Measurements from ENCODE around the gene SAMD4A. TPM values are rescaled to one million over a fixed set of nuclear protein-coding genes. Genes with fewer than 3 reads are reported as not detected.
A peak's percentile ranks its signal among the peaks of the same experiment; 100 is the strongest.

SAMD4A gene
- total RNA-seq, 1 experiment from 2014 or later, result 26.5 TPM

DNA sequence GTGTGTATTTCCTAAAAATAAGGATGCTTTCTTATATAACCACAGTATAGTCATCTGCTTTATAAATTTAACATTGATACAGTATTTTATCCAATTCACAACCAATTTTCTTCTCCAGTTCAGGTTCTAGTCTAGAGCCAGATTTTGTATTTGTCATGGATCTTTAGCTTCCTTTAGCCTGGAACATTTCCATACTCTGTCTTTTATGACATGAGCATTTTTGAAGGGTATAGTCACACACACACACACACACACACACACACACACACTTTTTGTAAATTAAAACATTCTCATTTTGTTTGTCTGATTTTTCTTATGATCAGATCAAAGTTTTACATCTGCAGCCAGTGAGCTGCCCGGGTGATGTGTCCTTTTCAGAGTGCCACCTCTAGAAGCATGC is 31.8 kb upstream of the SAMD4A start:
- CTCF ChIA-PET, result interaction anchor here (0.6 kb wide), 2 partner anchors 356 to 388 kb away, joined by 3 to 4 read pairs; no protein-coding TSS in a partner anchor
- BruUV-seq (replicated peaks), result no TSS peak
- TF ChIP-seq, protein P1, sequence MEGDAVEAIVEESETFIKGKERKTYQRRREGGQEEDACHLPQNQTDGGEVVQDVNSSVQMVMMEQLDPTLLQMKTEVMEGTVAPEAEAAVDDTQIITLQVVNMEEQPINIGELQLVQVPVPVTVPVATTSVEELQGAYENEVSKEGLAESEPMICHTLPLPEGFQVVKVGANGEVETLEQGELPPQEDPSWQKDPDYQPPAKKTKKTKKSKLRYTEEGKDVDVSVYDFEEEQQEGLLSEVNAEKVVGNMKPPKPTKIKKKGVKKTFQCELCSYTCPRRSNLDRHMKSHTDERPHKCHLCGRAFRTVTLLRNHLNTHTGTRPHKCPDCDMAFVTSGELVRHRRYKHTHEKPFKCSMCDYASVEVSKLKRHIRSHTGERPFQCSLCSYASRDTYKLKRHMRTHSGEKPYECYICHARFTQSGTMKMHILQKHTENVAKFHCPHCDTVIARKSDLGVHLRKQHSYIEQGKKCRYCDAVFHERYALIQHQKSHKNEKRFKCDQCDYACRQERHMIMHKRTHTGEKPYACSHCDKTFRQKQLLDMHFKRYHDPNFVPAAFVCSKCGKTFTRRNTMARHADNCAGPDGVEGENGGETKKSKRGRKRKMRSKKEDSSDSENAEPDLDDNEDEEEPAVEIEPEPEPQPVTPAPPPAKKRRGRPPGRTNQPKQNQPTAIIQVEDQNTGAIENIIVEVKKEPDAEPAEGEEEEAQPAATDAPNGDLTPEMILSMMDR (conservative IDR thresholded peaks at IDR 0.05; ENCODE audit: low read depth, low read length), result no peak
- TF ChIP-seq EZH2 (IDR thresholded peaks at IDR 0.05; ENCODE audit: borderline replicate concordance, low read depth, low read length, poor library complexity, severe bottlenecking), result no peak

DNA sequence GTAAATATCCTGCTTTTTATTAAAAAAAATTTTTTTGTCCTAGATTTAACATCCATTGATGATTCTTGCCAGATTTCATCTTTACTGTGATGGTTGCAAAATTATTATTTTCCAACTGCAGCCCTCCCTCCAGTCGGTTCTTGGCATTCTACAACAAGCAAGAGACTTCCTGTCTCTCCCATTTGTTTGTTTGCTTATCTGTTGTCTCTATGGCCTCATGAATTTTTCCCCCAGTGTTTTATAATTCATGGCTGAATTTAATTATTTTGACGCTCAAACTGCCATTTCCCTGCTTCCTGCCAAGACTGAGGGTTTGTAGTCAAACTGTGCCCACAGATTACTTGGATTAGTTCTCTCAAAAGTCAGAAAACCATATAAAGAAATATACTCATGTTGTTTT is 31.3 kb upstream of the SAMD4A start:
- intact Hi-C loops (cut with micrococcal nuclease; ENCODE audit: unreplicated experiment), result no loop called here
- no TSS peak for BruUV-seq (replicated peaks)
- no peak overlapping the region for H3K4me3 ChIP-seq (ENCODE audit: low read depth, low read length, poor library complexity, severe bottlenecking)
- H3K27ac ChIP-seq (ENCODE audit: low read depth, low read length, poor library complexity, severe bottlenecking), result no peak overlapping the region
- H3K4me1 ChIP-seq (ENCODE audit: insufficient read depth, low read length, poor library complexity, severe bottlenecking), result peaks cover 7% of the 10 kb centered on the region
- TF ChIP-seq, protein P1 (conservative IDR thresholded peaks at IDR 0.05; ENCODE audit: low read depth, low read length), result no peak
- TF ChIP-seq EZH2 (IDR thresholded peaks at IDR 0.05; ENCODE audit: borderline replicate concordance, low read depth, low read length, poor library complexity, severe bottlenecking), result no peak
- no peaks in the 10 kb centered on the region for H3K36me3 ChIP-seq (ENCODE audit: insufficient read depth, low read length, poor library complexity, severe bottlenecking)
- POLR2A ChIA-PET (ENCODE audit: low non-redundant PET), result no interaction called here
- DNase-seq (ENCODE audit: low spot score), result peak; percentile 25
- no peaks in the 10 kb centered on the region for H3K9me3 ChIP-seq (ENCODE audit: low read depth, low read length, poor library complexity, severe bottlenecking)
- H3K27me3 ChIP-seq (replicated peaks; ENCODE audit: insufficient read depth, low read depth, low read length, poor library complexity), result no peaks in the 10 kb centered on the region
- CTCF ChIA-PET, result interaction anchor here (0.6 kb wide), 1 partner anchor 388 kb away, joined by 4 read pairs; no protein-coding TSS in a partner anchor

More for the DNA sequence above, 31.8 kb upstream of the SAMD4A start:
- Histone ChIP-seq H3K27ac (ENCODE audit: low read depth, low read length, poor library complexity, severe bottlenecking) (no peak overlapping the region), H3K4me1 (ENCODE audit: insufficient read depth, low read length, poor library complexity, severe bottlenecking) (peaks cover 7% of the 10 kb centered on the region), H3K36me3 (ENCODE audit: insufficient read depth, low read length, poor library complexity, severe bottlenecking) (no peaks in the 10 kb centered on the region), H3K4me3 (ENCODE audit: low read depth, low read length, poor library complexity, severe bottlenecking) (no peak overlapping the region), H3K27me3 (replicated peaks; ENCODE audit: insufficient read depth, low read depth, low read length, poor library complexity) (no peaks in the 10 kb centered on the region), H3K9me3 (ENCODE audit: low read depth, low read length, poor library complexity, severe bottlenecking) (no peaks in the 10 kb centered on the region)
- no peak for DNase-seq (ENCODE audit: low spot score)
- intact Hi-C loops (cut with micrococcal nuclease; ENCODE audit: unreplicated experiment), result no loop called here
- POLR2A ChIA-PET (ENCODE audit: low non-redundant PET), result no interaction called here

DNA sequence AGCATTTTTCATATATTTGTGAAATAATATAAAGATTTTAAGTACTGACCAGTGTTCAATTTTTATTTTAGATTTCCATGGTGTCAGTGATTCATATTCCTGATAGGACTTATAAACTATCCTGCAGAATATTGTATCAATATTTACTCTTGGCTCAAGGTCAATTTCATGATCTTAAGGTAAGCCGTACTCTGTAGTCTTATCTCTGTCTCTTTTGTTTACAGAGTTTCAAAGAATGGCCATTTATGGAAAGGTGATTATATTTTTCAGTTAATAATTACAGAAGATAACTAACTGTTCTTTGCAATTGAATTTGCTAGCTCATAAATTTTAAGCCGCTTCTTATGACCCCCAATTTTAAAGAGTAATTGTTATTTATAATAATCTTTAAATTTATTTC is 29.3 kb upstream of the SAMD4A start:
- ChIA-PET POLR2A (ENCODE audit: low non-redundant PET) (interaction anchor here (0.6 kb wide), 1 partner anchor 28 kb away, joined by 3 read pairs; the partner anchor contains the start of gene CGRRF1), CTCF (no interaction called here)
- BruUV-seq (replicated peaks), result no TSS peak
- TF ChIP-seq, protein P1 (conservative IDR thresholded peaks at IDR 0.05; ENCODE audit: low read depth, low read length), result no peak
- TF ChIP-seq EZH2 (IDR thresholded peaks at IDR 0.05; ENCODE audit: borderline replicate concordance, low read depth, low read length, poor library complexity, severe bottlenecking), result no peak
- Histone ChIP-seq H3K4me1 (ENCODE audit: insufficient read depth, low read length, poor library complexity, severe bottlenecking) (peaks cover 7% of the 10 kb centered on the region), H3K36me3 (ENCODE audit: insufficient read depth, low read length, poor library complexity, severe bottlenecking) (no peaks in the 10 kb centered on the region), H3K9me3 (ENCODE audit: low read depth, low read length, poor library complexity, severe bottlenecking) (no peaks in the 10 kb centered on the region), H3K27me3 (replicated peaks; ENCODE audit: insufficient read depth, low read depth, low read length, poor library complexity) (no peaks in the 10 kb centered on the region), H3K27ac (ENCODE audit: low read depth, low read length, poor library complexity, severe bottlenecking) (no peak overlapping the region), H3K4me3 (ENCODE audit: low read depth, low read length, poor library complexity, severe bottlenecking) (no peak overlapping the region)
- intact Hi-C loops (cut with micrococcal nuclease; ENCODE audit: unreplicated experiment), result no loop called here
- DNase-seq (ENCODE audit: low spot score), result no peak
